ENCODE results near the gene NAXE.

The NAXE gene

GRCh38 chr1:156565519-156565918, 26.1 kb upstream of the NAXE start:
- Histone ChIP-seq H3K4me1 (ENCODE audit: control insufficient read depth, insufficient read depth, low read depth, low read length) (no peaks in the 10 kb centered on the region), H3K4me3 (ENCODE audit: insufficient read depth in 1 of 2, low read depth in 1 of 2, low read length in 2 of 2) (no peak overlapping the region), H2AK5ac (ENCODE audit: low read length, severe bottlenecking) (no peak overlapping the region), H2BK120ac (ENCODE audit: low read depth, low read length) (no peak overlapping the region), H3K4me2 (ENCODE audit: low read length, poor library complexity, severe bottlenecking) (no peak overlapping the region), H2BK5ac (ENCODE audit: low read depth, low read length, poor library complexity, severe bottlenecking) (no peak overlapping the region), H3K14ac (ENCODE audit: low read length in 2 of 2) (no peak overlapping the region), H3K36me3 (ENCODE audit: control insufficient read depth in 1 of 2, insufficient read depth in 2 of 2, low read depth in 1 of 2, low read length in 2 of 2) (peaks cover 9 to 16% of the 10 kb centered on the region in 2 experiments), H3K27me3 (ENCODE audit: control insufficient read depth in 1 of 2, insufficient read depth in 1 of 2, low read length in 2 of 2) (no peaks in the 10 kb centered on the region), H3K79me1 (replicated peaks; ENCODE audit: low read length, poor library complexity, severe bottlenecking) (peaks cover 16% of the 10 kb centered on the region), H3K9ac (ENCODE audit: low read length) (no peak overlapping the region), H3K4ac (ENCODE audit: low read depth in 1 of 2, low read length in 2 of 2) (no peak overlapping the region), H4K8ac (ENCODE audit: low read length) (no peak overlapping the region), H3K27ac (ENCODE audit: low read length, poor library complexity, severe bottlenecking) (no peak overlapping the region), H2BK12ac (ENCODE audit: low read length in 2 of 2) (no peak overlapping the region), H2BK15ac (ENCODE audit: low read depth, poor library complexity, severe bottlenecking) (no peak overlapping the region), H2AFZ (ENCODE audit: low read depth, low read length) (no peak overlapping the region), H3K18ac (ENCODE audit: low read depth in 1 of 2, low read length in 2 of 2) (no peak overlapping the region), H3K23ac (ENCODE audit: low read length in 2 of 2) (no peak overlapping the region), H4K91ac (ENCODE audit: low read length) (no peak overlapping the region), H3K9me3 (ENCODE audit: control insufficient read depth, low read length) (no peaks in the 10 kb centered on the region)
- 86% methylated on average over 1 of the region's 2 CpGs for WGBS
- DNase-seq, result no peak

DNA sequence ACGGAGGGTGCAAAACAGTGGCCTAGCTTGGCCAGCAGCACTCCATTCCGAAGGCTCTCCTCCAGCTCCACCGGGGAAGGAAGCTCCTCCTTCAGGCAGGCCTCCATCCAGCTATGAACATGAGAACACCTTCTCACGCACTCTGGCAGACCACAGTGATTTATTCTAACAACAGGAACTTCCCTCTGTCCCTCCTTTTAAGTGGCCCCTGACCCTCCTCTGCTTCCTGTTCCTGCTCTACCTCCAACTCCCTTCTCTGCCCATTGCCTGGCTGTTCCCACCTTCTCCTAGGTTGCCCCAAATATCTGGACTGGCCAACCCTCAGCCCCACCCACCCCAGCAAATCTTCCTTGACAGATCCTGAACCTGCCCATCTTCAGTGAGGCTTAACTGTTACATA, 25.1 kb upstream of the NAXE start:
- Histone ChIP-seq H3K4ac (ENCODE audit: low read depth in 1 of 2, low read length in 2 of 2) (no peak overlapping the region), H2BK12ac (ENCODE audit: low read length in 2 of 2) (no peak overlapping the region), H2AFZ (ENCODE audit: low read depth, low read length) (no peak overlapping the region), H3K9me3 (ENCODE audit: control insufficient read depth, low read length) (no peaks in the 10 kb centered on the region), H2BK120ac (ENCODE audit: low read depth, low read length) (no peak overlapping the region), H3K27ac (ENCODE audit: low read length, poor library complexity, severe bottlenecking) (no peak overlapping the region), H3K4me2 (ENCODE audit: low read length, poor library complexity, severe bottlenecking) (no peak overlapping the region), H2BK15ac (ENCODE audit: low read depth, poor library complexity, severe bottlenecking) (no peak overlapping the region), H2BK5ac (ENCODE audit: low read depth, low read length, poor library complexity, severe bottlenecking) (no peak overlapping the region), H2AK5ac (ENCODE audit: low read length, severe bottlenecking) (no peak overlapping the region), H3K4me3 (ENCODE audit: insufficient read depth in 1 of 2, low read depth in 1 of 2, low read length in 2 of 2) (no peak overlapping the region), H3K14ac (ENCODE audit: low read length in 2 of 2) (no peak overlapping the region), H3K18ac (ENCODE audit: low read depth in 1 of 2, low read length in 2 of 2) (no peak overlapping the region), H4K8ac (ENCODE audit: low read length) (no peak overlapping the region), H3K79me1 (replicated peaks; ENCODE audit: low read length, poor library complexity, severe bottlenecking) (peaks cover 16% of the 10 kb centered on the region), H3K23ac (ENCODE audit: low read length in 2 of 2) (no peak overlapping the region), H3K27me3 (ENCODE audit: control insufficient read depth in 1 of 2, insufficient read depth in 1 of 2, low read length in 2 of 2) (no peaks in the 10 kb centered on the region), H3K4me1 (ENCODE audit: control insufficient read depth, insufficient read depth, low read depth, low read length) (no peaks in the 10 kb centered on the region), H3K9ac (ENCODE audit: low read length) (no peak overlapping the region), H4K91ac (ENCODE audit: low read length) (no peak overlapping the region), H3K36me3 (ENCODE audit: control insufficient read depth in 1 of 2, insufficient read depth in 2 of 2, low read depth in 1 of 2, low read length in 2 of 2) (peaks cover 9 to 16% of the 10 kb centered on the region in 2 experiments)
- DNase-seq, result no peak
- WGBS, result 84% methylated on average over 4 of the region's 4 CpGs

GRCh38 chr1:156571261-156571852, 20.2 kb upstream of the NAXE start:
- no peak overlapping the region for H3K14ac ChIP-seq (ENCODE audit: low read length in 2 of 2)
- peak overlapping the region; percentile 89 for H3K9ac ChIP-seq (ENCODE audit: low read length)
- no peak overlapping the region for H3K23ac ChIP-seq (ENCODE audit: low read length in 2 of 2)
- H2AK5ac ChIP-seq (ENCODE audit: low read length, severe bottlenecking), result no peak overlapping the region
- peak overlapping the region; percentile 99 for H3K4me2 ChIP-seq (ENCODE audit: low read length, poor library complexity, severe bottlenecking)
- H4K8ac ChIP-seq (ENCODE audit: low read length), result no peak overlapping the region
- H2BK5ac ChIP-seq (ENCODE audit: low read depth, low read length, poor library complexity, severe bottlenecking), result no peak overlapping the region
- no peak overlapping the region for H2AFZ ChIP-seq (ENCODE audit: low read depth, low read length)
- H3K4ac ChIP-seq (ENCODE audit: low read depth in 1 of 2, low read length in 2 of 2), result no peak overlapping the region
- peaks cover under 1 to 3% of the 10 kb centered on the region in 2 experiments for H3K36me3 ChIP-seq (ENCODE audit: control insufficient read depth in 1 of 2, insufficient read depth in 2 of 2, low read depth in 1 of 2, low read length in 2 of 2)
- H3K4me3 ChIP-seq (ENCODE audit: insufficient read depth in 1 of 2, low read depth in 1 of 2, low read length in 2 of 2), result peak overlapping the region in 1 of 2 experiments; percentile 87
- H3K27me3 ChIP-seq (ENCODE audit: control insufficient read depth in 1 of 2, insufficient read depth in 1 of 2, low read length in 2 of 2), result peaks cover 17 to 20% of the 10 kb centered on the region in 2 experiments
- peaks cover 8% of the 10 kb centered on the region for H3K4me1 ChIP-seq (ENCODE audit: control insufficient read depth, insufficient read depth, low read depth, low read length)
- H2BK12ac ChIP-seq (ENCODE audit: low read length in 2 of 2), result no peak overlapping the region
- 0% methylated on average over 1 of the region's 4 CpGs for WGBS
- H3K18ac ChIP-seq (ENCODE audit: low read depth in 1 of 2, low read length in 2 of 2), result no peak overlapping the region
- H3K27ac ChIP-seq (ENCODE audit: low read length, poor library complexity, severe bottlenecking), result peak overlapping the region; percentile 16
- no peak overlapping the region for H2BK15ac ChIP-seq (ENCODE audit: low read depth, poor library complexity, severe bottlenecking)
- H4K91ac ChIP-seq (ENCODE audit: low read length), result no peak overlapping the region
- no peaks in the 10 kb centered on the region for H3K9me3 ChIP-seq (ENCODE audit: control insufficient read depth, low read length)
- peaks cover 18% of the 10 kb centered on the region for H3K79me1 ChIP-seq (replicated peaks; ENCODE audit: low read length, poor library complexity, severe bottlenecking)
- DNase-seq, result peak; percentile 91
- H2BK120ac ChIP-seq (ENCODE audit: low read depth, low read length), result no peak overlapping the region

GRCh38 chr1:156571919-156572662, 19.5 kb upstream of the NAXE start, which contains the start of gene IQGAP3:
TSS of gene IQGAP3 (minus strand) at chr1:156572565. CDS start at chr1:156572529, 36 bp downstream.
- H3K18ac ChIP-seq (ENCODE audit: low read depth in 1 of 2, low read length in 2 of 2), result no peak within 1 kb of the TSS

More at GRCh38 chr1:156571919-156572662, 19.5 kb upstream of the NAXE start, which contains the start of gene IQGAP3:
- Histone ChIP-seq H3K36me3 (ENCODE audit: control insufficient read depth in 1 of 2, insufficient read depth in 2 of 2, low read depth in 1 of 2, low read length in 2 of 2) (peaks cover 0 to 3% of the 10 kb centered on the region in 2 experiments), H2BK12ac (ENCODE audit: low read length in 2 of 2) (no peak within 1 kb of the TSS), H3K27me3 (ENCODE audit: control insufficient read depth in 1 of 2, insufficient read depth in 1 of 2, low read length in 2 of 2) (peaks cover 18 to 25% of the 10 kb centered on the region in 2 experiments), H3K23ac (ENCODE audit: low read length in 2 of 2) (no peak within 1 kb of the TSS), H2BK5ac (ENCODE audit: low read depth, low read length, poor library complexity, severe bottlenecking) (no peak within 1 kb of the TSS), H3K27ac (ENCODE audit: low read length, poor library complexity, severe bottlenecking) (no peak within 1 kb of the TSS), H2BK120ac (ENCODE audit: low read depth, low read length) (peak within 1 kb of the TSS; percentile 24), H3K79me1 (replicated peaks; ENCODE audit: low read length, poor library complexity, severe bottlenecking) (peaks cover 18% of the 10 kb centered on the region), H3K4ac (ENCODE audit: low read depth in 1 of 2, low read length in 2 of 2) (no peak within 1 kb of the TSS), H3K4me2 (ENCODE audit: low read length, poor library complexity, severe bottlenecking) (peak within 1 kb of the TSS; percentile 99), H3K4me3 (ENCODE audit: insufficient read depth in 1 of 2, low read depth in 1 of 2, low read length in 2 of 2) (peak within 1 kb of the TSS; percentile 72 to 87), H4K91ac (ENCODE audit: low read length) (no peak within 1 kb of the TSS), H3K9me3 (ENCODE audit: control insufficient read depth, low read length) (no peaks in the 10 kb centered on the region), H3K4me1 (ENCODE audit: control insufficient read depth, insufficient read depth, low read depth, low read length) (peaks cover 8% of the 10 kb centered on the region), H2AFZ (ENCODE audit: low read depth, low read length) (peak within 1 kb of the TSS; percentile 66), H3K9ac (ENCODE audit: low read length) (peak within 1 kb of the TSS; percentile 89), H2AK5ac (ENCODE audit: low read length, severe bottlenecking) (no peak within 1 kb of the TSS), H3K14ac (ENCODE audit: low read length in 2 of 2) (no peak within 1 kb of the TSS), H2BK15ac (ENCODE audit: low read depth, poor library complexity, severe bottlenecking) (no peak within 1 kb of the TSS), H4K8ac (ENCODE audit: low read length) (no peak within 1 kb of the TSS)
- 0% methylated on average over 36 of the region's 38 CpGs for WGBS
- DNase-seq, result peak; percentile 87
